GM12801 (cell line): ENCODE data around the gene DCHS2.

Experiments
- CTCF ChIP-seq: IDR thresholded peaks from one replicate; pipeline ENCODE4 v1.5.1; 2011; ENCODE audit warnings: control low read depth; ENCODE audit not compliant: insufficient read length; ENCODE audit errors: extremely low read depth

DCHS2 gene

GRCh38 chr4:154491341-154492271, at the start of gene DCHS2:
TSS of gene DCHS2 (minus strand) at chr4:154491799. CDS start at chr4:154491355, 444 bp downstream.
- TF ChIP-seq CTCF, result no peak

- TF ChIP-seq CTCF, result no peak
Observed at GRCh38 chr4:154534296-154534695, 42.7 kb upstream of the DCHS2 start.

GRCh38 chr4:154529728-154530519, 38.3 kb upstream of the DCHS2 start:
- no peak for TF ChIP-seq CTCF

GRCh38 chr4:154528869-154529268, 37.3 kb upstream of the DCHS2 start:
- no peak for TF ChIP-seq CTCF

- TF ChIP-seq CTCF, result no peak
Observed at GRCh38 chr4:154527308-154527707, 35.7 kb upstream of the DCHS2 start.

- no peak for TF ChIP-seq CTCF
Observed at GRCh38 chr4:154526151-154526550, 34.6 kb upstream of the DCHS2 start.

GRCh38 chr4:154521607-154522006, 30.0 kb upstream of the DCHS2 start:
- TF ChIP-seq CTCF, result no peak
